Sigmoid colon (tissue), 7 donors: Measurements from ENCODE around the gene NELFE. TPM values are rescaled to one million over a fixed set of nuclear protein-coding genes. Genes with fewer than 3 reads are reported as not detected.

ENCODE experiments used
- DNase-seq: peaks from one replicate; pipeline ENCODE4 v3.0.0-alpha.2; 2019
- H3K27ac ChIP-seq, 4 donors: fragments of 200-600 bp; sonication (generic); one replicate each; pipeline ENCODE4 v1.5.1; 2016 to 2019; ENCODE audit warnings: mild to moderate bottlenecking in 1 of 4
- H3K27me3 ChIP-seq, 3 donors: fragments of 200-600 bp; sonication (generic); one replicate each; pipeline ENCODE4 v1.5.1; 2019; ENCODE audit warnings: mild to moderate bottlenecking in 1 of 3
- H3K36me3 ChIP-seq, 4 donors: fragments of 200-600 bp; sonication (generic); one replicate each; pipeline ENCODE4 v1.5.1; 2016 to 2019
- H3K4me1 ChIP-seq, 4 donors: fragments of 200-600 bp; sonication (generic); one replicate each; pipeline ENCODE4 v1.5.1; 2017 to 2019
- H3K4me3 ChIP-seq, 4 donors: fragments of 200-600 bp; sonication (generic); one replicate each; pipeline ENCODE4 v1.5.1; 2017 to 2019; ENCODE audit warnings: mild to moderate bottlenecking in 2 of 4, moderate library complexity in 1 of 4
- H3K9me3 ChIP-seq, 4 donors: fragments of 200-600 bp in 3 of 4; sonication (generic) in 3 of 4; one replicate each; pipeline versions ENCODE4 v1.5.1 to v1.6.1; 2013 to 2019
- CTCF ChIP-seq, 4 experiments: fragments of 450-650 bp in 3 of 4; fragments of 200-600 bp in 1 of 4; IDR thresholded peaks; one replicate each; pipeline ENCODE4 v1.5.1; 2016 to 2019; ENCODE audit warnings: antibody characterized with exemption in 4 of 4, mild to moderate bottlenecking in 3 of 4, moderate library complexity in 2 of 4
- EP300 ChIP-seq, 4 donors: sonication (generic); formaldehyde crosslinking; IDR thresholded peaks; one replicate each; pipeline ENCODE4 v1.6.1; 2017; ENCODE audit warnings: antibody characterized with exemption in 4 of 4
- POLR2A ChIP-seq, 2 donors: fragments of 450-650 bp; IDR thresholded peaks; one replicate each; pipeline ENCODE4 v1.6.1; 2016; ENCODE audit warnings: antibody characterized with exemption in 2 of 2, mild to moderate bottlenecking in 2 of 2, moderate library complexity in 2 of 2
- POLR2AphosphoS5 ChIP-seq, 4 donors: sonication (generic); formaldehyde crosslinking; IDR thresholded peaks; one replicate each; pipeline ENCODE4 v1.6.1; 2017; ENCODE audit warnings: antibody characterized with exemption in 4 of 4
- WGBS, 2 donors: extraction: QIAGEN DNeasy Blood & Tissue Kit; methylation state at CpG; one replicate each; pipeline ENCODE4 v1.1.7; 2013; 5-methylcytosine and 5-hydroxymethylcytosine counted together
- intact Hi-C: fragments of 100-400 bp; cut with DNase I; formaldehyde crosslinking; loops from one replicate; pipeline ENCODE4 v1.15.1; 2023
- polyA plus RNA-seq, 3 donors: library from polyadenylated mRNA; stranded (reverse); fragments of 200-250 nt; gene quantifications; one replicate each; pipeline ENCODE4 v1.2.3, GENCODE V29; 2013
- total RNA-seq, 4 donors: library from RNA; depleted of rRNA; stranded (reverse); fragments of >200 nt; gene quantifications; one replicate each; pipeline ENCODE4 v1.1.0, GENCODE V29; 2016
- donor health status: healthy with polysubstance abuse.
- donor health status: Bipolar disorder and iron deficiency.
- donor health status: healthy.

The NELFE gene
- total and polyA plus RNA-seq, 7 donors, result 52.5 to 96.9 (median 73.5) TPM

DNA sequence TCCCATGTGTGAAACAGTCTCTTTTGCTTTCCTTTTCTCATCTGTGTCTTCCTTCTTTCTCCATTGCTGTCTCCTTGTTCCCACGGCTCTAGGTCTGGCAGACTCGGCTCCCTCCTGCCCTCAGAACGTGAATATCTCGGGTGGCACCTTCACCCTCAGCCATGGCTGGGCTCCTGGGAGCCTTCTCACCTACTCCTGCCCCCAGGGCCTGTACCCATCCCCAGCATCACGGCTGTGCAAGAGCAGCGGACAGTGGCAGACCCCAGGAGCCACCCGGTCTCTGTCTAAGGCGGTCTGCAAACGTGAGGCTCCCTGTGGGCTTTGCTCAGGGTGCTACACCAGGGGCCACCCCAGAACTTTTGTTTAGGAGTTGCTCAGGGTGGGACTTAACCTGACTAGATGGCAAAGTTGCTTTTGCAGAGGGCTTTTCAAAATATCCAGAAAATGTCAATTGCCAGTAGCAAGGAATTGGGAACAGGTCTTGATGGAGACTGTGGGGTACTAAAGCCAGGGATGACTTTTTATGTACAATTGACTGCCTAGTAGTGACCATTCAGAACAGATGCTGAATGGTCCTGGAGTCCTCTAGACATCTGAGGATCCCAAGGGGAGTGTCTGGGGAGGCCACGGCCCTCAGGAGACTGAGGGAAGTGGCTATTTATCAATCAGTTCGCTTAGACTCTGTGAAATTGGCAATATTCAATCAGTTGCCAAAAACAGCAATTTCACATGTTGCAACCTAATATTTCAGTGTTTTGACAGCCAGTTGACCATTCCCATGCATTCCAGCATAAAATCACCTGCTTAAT, 30.7 kb downstream of the NELFE start:
- H3K4me1 ChIP-seq, result no peaks in the 10 kb centered on the region
- H3K27ac ChIP-seq, result no peak overlapping the region
- TF ChIP-seq POLR2A (IDR thresholded peaks at IDR 0.05), result no peak
- H3K4me3 ChIP-seq, result peak overlapping the region in 3 of 4 donors; percentile 6 to 31 (median 16)
- no peaks in the 10 kb centered on the region for H3K9me3 ChIP-seq
- intact Hi-C loops, result no loop called here
- H3K27me3 ChIP-seq, result no peaks in the 10 kb centered on the region
- 70 to 78% methylated on average over 11 of the region's 11 CpGs for WGBS, 2 donors
- no peaks in the 10 kb centered on the region for H3K36me3 ChIP-seq
- DNase-seq, result no peak

DNA sequence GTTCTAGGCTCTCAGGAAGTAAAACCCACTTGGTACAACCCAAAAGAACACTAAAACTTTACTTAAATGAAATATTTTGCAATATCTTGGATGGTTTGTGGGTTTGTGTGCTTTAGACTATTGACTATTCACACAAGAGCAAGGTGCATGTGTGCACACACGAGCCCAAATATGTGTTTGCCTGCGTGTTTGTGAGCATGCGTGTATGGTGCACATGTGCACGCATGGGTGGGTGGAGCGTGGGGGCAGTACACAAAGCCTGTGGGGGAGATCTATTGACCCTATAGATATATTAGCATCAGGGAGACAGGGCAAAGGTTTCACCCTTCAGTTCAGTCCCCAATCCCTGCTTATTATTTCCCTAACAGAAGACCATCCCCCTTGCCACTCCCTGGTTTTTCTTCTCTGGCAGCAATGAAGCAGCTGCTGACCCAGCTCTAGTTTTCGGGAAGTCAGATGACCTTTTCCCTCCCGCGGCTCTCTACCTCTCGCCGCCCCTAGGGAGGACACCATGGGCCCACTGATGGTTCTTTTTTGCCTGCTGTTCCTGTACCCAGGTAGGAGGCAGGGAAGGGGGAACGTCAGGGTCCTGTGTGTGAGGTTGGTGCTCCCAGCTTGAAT, 31.4 kb downstream of the NELFE start, which contains the start of gene C2:
TSS of gene C2 (plus strand) at position 476 of the 621 bp plus-strand sequence. CDS start at position 512, 36 bp downstream.
- intact Hi-C loops, result no loop called here
- TF ChIP-seq EP300 (IDR thresholded peaks at IDR 0.05), result no peak
- no peak for TF ChIP-seq POLR2AphosphoS5 (IDR thresholded peaks at IDR 0.05)
- no peak for TF ChIP-seq POLR2A (IDR thresholded peaks at IDR 0.05)
- TF ChIP-seq CTCF (IDR thresholded peaks at IDR 0.05), result no peak
- H3K9me3 ChIP-seq, result no peaks in the 10 kb centered on the region
- H3K4me1 ChIP-seq, result no peaks in the 10 kb centered on the region
- no peak within 1 kb of the TSS for H3K27ac ChIP-seq
- 44 to 60% methylated on average over 11 of the region's 11 CpGs for WGBS, 2 donors
- DNase-seq, result no peak
- H3K36me3 ChIP-seq, result no peaks in the 10 kb centered on the region
- no peaks in the 10 kb centered on the region for H3K27me3 ChIP-seq
- peak within 1 kb of the TSS in 3 of 4 donors; percentile 6 to 31 (median 16) for H3K4me3 ChIP-seq

DNA sequence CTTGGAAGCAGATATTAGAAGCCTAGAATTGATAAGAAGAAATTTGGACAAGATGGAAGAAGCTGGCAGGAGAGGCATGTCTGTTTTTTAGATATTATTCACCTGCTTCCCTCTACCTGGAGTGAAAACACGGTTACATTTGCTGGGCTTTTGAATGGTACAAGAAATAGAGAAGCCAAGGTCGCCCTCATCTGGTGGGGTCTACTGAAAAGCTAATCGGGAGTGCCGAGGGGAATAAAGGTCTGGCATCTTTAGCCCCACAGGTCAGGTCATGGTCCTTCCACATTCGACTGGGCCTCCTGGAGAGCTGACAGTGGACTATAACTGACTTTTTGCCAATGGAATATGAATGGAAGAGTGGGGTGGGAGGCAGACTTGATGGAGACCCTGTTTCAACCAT, 35.8 kb downstream of the NELFE start:
- H3K4me1 ChIP-seq, result no peaks in the 10 kb centered on the region
- H3K9me3 ChIP-seq, result no peaks in the 10 kb centered on the region
- H3K27me3 ChIP-seq, result no peaks in the 10 kb centered on the region
- intact Hi-C loops, result no loop called here
- H3K36me3 ChIP-seq, result no peaks in the 10 kb centered on the region
- no peak overlapping the region for H3K27ac ChIP-seq
- no peak for TF ChIP-seq EP300 (IDR thresholded peaks at IDR 0.05)
- no peak for TF ChIP-seq POLR2A (IDR thresholded peaks at IDR 0.05)
- TF ChIP-seq CTCF (IDR thresholded peaks at IDR 0.05), result no peak
- TF ChIP-seq POLR2AphosphoS5 (IDR thresholded peaks at IDR 0.05), result no peak
- DNase-seq, result no peak
- WGBS, 2 donors, result 18 to 26% methylated on average over 5 of the region's 5 CpGs
- no peak overlapping the region for H3K4me3 ChIP-seq

- 64 to 86% methylated on average over 2 of the region's 2 CpGs for WGBS, 2 donors
- TF ChIP-seq POLR2A (IDR thresholded peaks at IDR 0.05) (no peak), CTCF (IDR thresholded peaks at IDR 0.05) (no peak), POLR2AphosphoS5 (IDR thresholded peaks at IDR 0.05) (no peak), EP300 (IDR thresholded peaks at IDR 0.05) (no peak)
- no peaks in the 10 kb centered on the region for H3K4me1 ChIP-seq
- H3K27me3 ChIP-seq, result no peaks in the 10 kb centered on the region
- no peaks in the 10 kb centered on the region for H3K9me3 ChIP-seq
- H3K4me3 ChIP-seq, result no peak overlapping the region
- H3K27ac ChIP-seq, result no peak overlapping the region
- intact Hi-C loops, result no loop called here
- no peak for DNase-seq
- no peaks in the 10 kb centered on the region for H3K36me3 ChIP-seq
Observed at GRCh38 chr6:31920811-31921210, 38.0 kb downstream of the NELFE start.

DNA sequence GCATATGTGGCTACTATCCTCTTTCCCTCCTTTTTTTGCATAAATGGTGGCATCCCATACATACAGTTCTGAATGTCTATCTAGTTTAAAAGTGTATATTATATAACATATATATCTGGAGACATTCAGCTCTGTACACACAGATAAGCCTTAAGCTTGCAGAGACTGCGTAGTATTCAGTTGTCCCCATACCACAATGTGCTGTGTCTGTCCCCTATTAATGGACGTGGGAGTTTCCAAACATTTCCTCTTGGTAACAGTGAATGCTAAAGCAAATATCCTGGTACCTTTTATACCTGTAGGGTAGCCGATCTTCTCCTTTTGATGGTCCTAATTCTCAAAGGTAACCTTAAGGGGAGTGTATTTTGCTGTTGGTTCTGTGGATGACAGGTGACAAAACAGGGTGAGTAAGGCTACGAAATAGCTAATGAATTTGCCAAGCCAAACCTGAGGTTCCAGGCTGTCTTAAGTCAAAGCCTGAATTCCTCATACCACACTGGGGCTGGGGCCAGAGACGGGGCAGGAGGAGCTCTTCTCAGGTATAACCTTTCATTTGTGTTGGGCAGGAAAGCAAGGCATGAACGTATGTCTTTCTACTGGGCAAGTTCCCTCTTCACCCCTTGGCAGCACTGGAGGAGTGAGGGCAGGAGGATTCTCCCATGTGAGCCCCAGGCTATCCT, 39.0 kb downstream of the NELFE start:
- Histone ChIP-seq H3K36me3 (no peaks in the 10 kb centered on the region), H3K27ac (no peak overlapping the region), H3K9me3 (no peaks in the 10 kb centered on the region), H3K4me3 (no peak overlapping the region), H3K27me3 (no peaks in the 10 kb centered on the region), H3K4me1 (no peaks in the 10 kb centered on the region)
- no peak for TF ChIP-seq CTCF (IDR thresholded peaks at IDR 0.05)
- TF ChIP-seq EP300 (IDR thresholded peaks at IDR 0.05), result no peak
- no peak for DNase-seq
- 86 to 89% methylated on average over 6 of the region's 6 CpGs for WGBS, 2 donors
- intact Hi-C loops, result no loop called here
